ENCODE results near the gene TMEM183A.

The TMEM183A gene

DNA sequence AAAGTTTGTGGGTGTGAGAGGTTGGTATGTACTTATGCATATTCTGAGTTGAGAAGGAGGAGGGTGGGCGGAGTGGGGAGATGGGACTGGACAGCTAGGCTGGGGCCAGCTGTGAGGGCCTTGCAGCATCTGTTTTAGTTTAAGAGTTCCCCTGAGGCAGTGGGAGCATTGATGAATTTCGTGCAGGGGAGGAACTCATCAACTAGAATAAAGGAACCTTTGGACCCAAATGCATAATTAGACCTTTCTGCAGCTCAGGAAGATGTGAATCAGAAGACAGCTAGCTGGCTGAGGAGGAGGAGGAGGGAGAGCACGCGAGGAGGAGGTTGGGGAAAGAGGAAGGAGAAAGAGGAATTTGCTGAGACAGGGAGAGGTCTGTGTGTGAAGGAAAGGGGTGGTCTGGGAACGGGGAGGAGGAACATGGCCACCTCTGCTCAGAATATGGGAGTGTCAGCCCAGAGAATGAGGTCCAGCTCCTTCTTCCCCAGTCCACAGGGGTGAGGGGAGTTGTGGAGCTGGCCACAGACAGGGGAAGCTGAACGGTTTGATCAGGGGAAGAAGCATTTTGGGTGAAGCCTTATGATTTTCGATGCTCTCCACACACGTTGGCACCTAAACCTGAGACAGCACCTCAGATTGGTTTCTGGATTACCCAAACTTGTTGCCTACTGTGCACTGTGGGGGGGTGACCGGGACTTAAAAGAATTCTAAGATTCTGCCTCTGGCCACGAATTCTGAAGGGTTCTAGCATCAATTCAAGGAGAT is 50.9 kb downstream of the TMEM183A start:
- DNase-seq (ENCODE audit: low read depth) = no peak
- TF ChIP-seq, protein P1, sequence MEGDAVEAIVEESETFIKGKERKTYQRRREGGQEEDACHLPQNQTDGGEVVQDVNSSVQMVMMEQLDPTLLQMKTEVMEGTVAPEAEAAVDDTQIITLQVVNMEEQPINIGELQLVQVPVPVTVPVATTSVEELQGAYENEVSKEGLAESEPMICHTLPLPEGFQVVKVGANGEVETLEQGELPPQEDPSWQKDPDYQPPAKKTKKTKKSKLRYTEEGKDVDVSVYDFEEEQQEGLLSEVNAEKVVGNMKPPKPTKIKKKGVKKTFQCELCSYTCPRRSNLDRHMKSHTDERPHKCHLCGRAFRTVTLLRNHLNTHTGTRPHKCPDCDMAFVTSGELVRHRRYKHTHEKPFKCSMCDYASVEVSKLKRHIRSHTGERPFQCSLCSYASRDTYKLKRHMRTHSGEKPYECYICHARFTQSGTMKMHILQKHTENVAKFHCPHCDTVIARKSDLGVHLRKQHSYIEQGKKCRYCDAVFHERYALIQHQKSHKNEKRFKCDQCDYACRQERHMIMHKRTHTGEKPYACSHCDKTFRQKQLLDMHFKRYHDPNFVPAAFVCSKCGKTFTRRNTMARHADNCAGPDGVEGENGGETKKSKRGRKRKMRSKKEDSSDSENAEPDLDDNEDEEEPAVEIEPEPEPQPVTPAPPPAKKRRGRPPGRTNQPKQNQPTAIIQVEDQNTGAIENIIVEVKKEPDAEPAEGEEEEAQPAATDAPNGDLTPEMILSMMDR (IDR thresholded peaks at IDR 0.05; ENCODE audit: insufficient read depth, low read depth, low read length, missing control alignments) = no peak
- H3K4me3 ChIP-seq (ENCODE audit: low read depth, low read length) = no peak overlapping the region

DNA sequence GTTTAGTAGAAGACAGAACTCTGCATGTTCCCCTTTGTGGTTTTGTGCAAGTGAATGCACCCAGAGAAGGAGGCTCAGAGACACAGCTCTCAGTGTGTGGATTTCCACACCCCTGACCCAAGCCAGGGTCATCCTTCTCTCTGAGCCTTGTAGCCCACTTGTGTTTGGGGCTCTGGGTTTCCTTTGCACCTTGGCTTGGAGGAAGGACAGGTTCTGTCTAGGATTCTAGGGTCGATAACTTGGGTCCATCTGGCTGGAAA is 51.4 kb downstream of the TMEM183A start:
- TF ChIP-seq, protein P1 (IDR thresholded peaks at IDR 0.05; ENCODE audit: insufficient read depth, low read depth, low read length, missing control alignments) = no peak
- DNase-seq (ENCODE audit: low read depth) = no peak
- H3K4me3 ChIP-seq (ENCODE audit: low read depth, low read length) = no peak overlapping the region

DNA sequence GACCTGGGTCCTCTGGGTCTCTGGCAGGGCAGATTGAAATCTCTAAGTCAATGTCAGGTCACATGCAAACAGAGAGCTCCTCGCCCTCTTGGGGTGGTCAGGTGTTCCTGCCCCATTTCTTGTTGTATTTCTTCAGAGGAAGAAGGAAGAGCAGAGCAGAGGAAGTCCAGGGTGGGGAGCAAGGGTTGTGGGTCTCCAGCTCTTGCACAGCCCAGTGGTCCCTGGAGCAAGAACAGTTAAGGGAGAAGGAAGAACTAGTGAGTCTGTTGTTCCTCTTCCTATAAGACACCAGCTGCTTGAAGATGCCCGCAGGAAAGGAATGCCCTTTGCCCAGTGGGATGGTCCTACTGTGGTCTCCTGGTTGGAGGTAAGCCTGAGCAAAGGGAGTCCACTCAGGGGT is 52.3 kb downstream of the TMEM183A start:
- no peak for DNase-seq (ENCODE audit: low read depth)
- TF ChIP-seq, protein P1 (IDR thresholded peaks at IDR 0.05; ENCODE audit: insufficient read depth, low read depth, low read length, missing control alignments) = no peak
- H3K4me3 ChIP-seq (ENCODE audit: low read depth, low read length) = no peak overlapping the region

DNA sequence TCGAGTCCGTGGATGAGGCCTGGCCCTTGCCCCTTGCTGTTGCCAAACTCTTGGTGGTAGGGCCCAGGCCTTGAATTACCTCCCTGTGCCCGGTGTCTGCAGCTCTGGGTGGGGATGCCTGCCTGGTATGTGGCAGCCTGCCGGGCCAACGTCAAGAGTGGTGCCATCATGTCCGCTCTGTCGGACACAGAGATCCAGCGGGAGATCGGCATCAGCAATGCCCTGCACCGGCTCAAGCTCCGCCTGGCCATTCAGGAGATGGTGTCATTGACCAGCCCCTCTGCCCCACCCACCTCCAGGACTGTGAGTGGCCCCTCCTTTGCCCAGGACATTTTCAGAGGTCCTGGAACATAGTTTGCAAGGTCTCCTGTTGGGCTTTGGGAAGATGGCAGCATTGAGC is 52.9 kb downstream of the TMEM183A start:
- H3K4me3 ChIP-seq (ENCODE audit: low read depth, low read length) = no peak overlapping the region
- TF ChIP-seq, protein P1 (IDR thresholded peaks at IDR 0.05; ENCODE audit: insufficient read depth, low read depth, low read length, missing control alignments) = no peak
- DNase-seq (ENCODE audit: low read depth) = no peak

DNA sequence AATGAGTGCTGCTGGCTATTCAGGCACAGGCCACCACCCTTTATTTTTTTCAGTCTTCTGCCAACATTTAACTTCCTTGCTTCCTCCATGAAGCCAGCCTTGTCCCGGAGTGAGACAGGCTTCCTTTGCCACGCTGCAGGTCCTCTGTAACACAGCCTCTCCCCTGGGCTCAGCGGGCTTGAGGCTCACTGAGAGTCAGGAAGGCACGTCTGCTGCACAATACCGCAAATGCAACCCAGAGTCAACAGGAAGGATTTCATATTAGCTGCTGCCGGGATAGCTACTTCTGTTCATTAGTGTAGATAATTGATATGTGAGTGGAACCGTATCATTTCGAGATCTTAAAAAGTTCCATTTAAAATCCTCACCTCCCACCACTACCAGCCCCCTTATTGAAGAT is 56.1 kb downstream of the TMEM183A start:
- no peak for DNase-seq (ENCODE audit: low read depth)
- no peak overlapping the region for H3K4me3 ChIP-seq (ENCODE audit: low read depth, low read length)
- TF ChIP-seq, protein P1 (IDR thresholded peaks at IDR 0.05; ENCODE audit: insufficient read depth, low read depth, low read length, missing control alignments) = no peak

DNA sequence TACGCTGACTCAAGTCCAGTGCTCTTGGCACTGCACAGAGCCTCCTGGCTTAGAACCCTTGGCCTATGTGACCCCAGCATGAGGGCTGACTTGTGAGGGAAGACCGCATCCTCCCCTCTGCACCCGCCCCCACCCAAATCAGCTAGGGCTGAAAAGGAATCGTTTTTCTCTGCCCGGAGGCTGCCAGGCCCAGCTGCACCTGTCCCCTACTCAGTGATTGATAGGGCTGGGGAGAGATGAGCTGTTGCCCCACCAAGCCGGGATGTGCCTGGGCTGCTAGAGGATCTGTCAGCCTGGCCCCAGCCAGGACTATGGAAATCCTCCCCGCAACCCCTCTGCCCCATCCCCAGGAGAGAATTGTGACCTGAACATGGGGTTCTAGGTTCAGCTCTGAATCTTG is 58.0 kb downstream of the TMEM183A start:
- no peak overlapping the region for H3K4me3 ChIP-seq (ENCODE audit: low read depth, low read length)
- TF ChIP-seq, protein P1 (IDR thresholded peaks at IDR 0.05; ENCODE audit: insufficient read depth, low read depth, low read length, missing control alignments) = no peak
- no peak for DNase-seq (ENCODE audit: low read depth)

DNA sequence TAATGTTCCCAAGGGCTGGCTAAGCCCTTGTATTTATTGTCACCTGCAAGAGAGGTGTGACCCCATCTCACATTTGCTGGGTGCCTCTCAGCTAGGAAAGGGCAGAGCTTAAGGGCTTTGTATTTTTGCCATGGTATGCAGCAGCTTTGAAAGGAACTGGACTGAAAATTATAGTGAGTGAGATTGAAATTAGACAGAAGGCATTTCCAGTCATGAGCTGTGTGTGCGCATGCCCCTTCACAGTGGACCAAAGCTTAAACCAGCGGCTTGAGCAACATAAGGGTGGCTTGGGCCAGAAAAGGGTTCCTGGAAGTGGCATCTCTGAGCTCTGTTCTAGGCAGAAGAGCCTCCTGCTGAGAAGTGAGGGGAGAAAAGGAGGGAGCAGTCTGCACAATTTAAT is 58.8 kb downstream of the TMEM183A start:
- H3K4me3 ChIP-seq (ENCODE audit: low read depth, low read length) = no peak overlapping the region
- TF ChIP-seq, protein P1 (IDR thresholded peaks at IDR 0.05; ENCODE audit: insufficient read depth, low read depth, low read length, missing control alignments) = no peak
- no peak for DNase-seq (ENCODE audit: low read depth)

Data from GM12865 (cell line).